ENCODE measurements around the gene GABBR2. TPM values are rescaled to one million over a fixed set of nuclear protein-coding genes. Genes with fewer than 3 reads are reported as not detected.

GABBR2 gene
- total RNA-seq, 1 experiment from 2014 or later: 0.76 TPM

DNA sequence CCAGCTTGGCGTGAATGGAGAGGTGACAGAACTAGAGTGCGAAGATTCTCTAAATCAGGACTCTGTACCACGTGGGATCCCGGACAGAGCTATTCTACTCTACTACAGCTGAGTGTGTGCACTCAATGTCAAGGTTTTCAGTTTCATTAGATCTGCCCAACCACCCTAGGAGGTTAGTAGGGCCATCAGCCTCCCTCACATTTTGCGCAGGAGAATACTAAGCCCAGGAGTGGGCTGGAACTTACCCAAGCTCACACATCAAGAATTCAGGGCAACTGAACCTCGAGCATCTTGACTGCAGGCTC lies 385.0 kb downstream of the GABBR2 start:
- H3K36me3 ChIP-seq (ENCODE audit: low read depth): no peaks in the 10 kb centered on the region
- no peak overlapping the region for H3K4me2 ChIP-seq
- no peaks in the 10 kb centered on the region for H3K9me3 ChIP-seq (ENCODE audit: insufficient read depth, low read depth)
- DNase-seq: no peak
- H3K4me1 ChIP-seq (replicated peaks; ENCODE audit: insufficient read depth): peaks cover 12% of the 10 kb centered on the region; the same call in 1 of the 2 replicates
- H3K4me3 ChIP-seq: no peak overlapping the region
- ChIA-PET POLR2A (ENCODE audit: unreplicated experiment) (no interaction called here), CTCF (no interaction called here)
- TF ChIP-seq, protein P1, sequence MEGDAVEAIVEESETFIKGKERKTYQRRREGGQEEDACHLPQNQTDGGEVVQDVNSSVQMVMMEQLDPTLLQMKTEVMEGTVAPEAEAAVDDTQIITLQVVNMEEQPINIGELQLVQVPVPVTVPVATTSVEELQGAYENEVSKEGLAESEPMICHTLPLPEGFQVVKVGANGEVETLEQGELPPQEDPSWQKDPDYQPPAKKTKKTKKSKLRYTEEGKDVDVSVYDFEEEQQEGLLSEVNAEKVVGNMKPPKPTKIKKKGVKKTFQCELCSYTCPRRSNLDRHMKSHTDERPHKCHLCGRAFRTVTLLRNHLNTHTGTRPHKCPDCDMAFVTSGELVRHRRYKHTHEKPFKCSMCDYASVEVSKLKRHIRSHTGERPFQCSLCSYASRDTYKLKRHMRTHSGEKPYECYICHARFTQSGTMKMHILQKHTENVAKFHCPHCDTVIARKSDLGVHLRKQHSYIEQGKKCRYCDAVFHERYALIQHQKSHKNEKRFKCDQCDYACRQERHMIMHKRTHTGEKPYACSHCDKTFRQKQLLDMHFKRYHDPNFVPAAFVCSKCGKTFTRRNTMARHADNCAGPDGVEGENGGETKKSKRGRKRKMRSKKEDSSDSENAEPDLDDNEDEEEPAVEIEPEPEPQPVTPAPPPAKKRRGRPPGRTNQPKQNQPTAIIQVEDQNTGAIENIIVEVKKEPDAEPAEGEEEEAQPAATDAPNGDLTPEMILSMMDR (conservative IDR thresholded peaks at IDR 0.05): no peak
- TF ChIP-seq EZH2 (IDR thresholded peaks at IDR 0.05; ENCODE audit: low read depth): no peak
- no peak overlapping the region for H3K27ac ChIP-seq
- no TSS peak for BruUV-seq (replicated peaks)
- H3F3A ChIP-seq (ENCODE audit: insufficient read depth, low read depth): peaks cover 7% of the 10 kb centered on the region; the same call in 1 of the 2 replicates
- intact Hi-C loops (cut with micrococcal nuclease; ENCODE audit: unreplicated experiment): no loop called here
- H4K20me1 ChIP-seq (ENCODE audit: insufficient read depth): no peaks in the 10 kb centered on the region
- H2AFZ ChIP-seq: no peak overlapping the region
- no peaks in the 10 kb centered on the region for H3K27me3 ChIP-seq (ENCODE audit: insufficient read depth, low read depth)
- no peaks in the 10 kb centered on the region for H3K79me2 ChIP-seq (ENCODE audit: low read depth)
- no peaks in the 10 kb centered on the region for H3K9me2 ChIP-seq (ENCODE audit: insufficient read depth)

GRCh38 chr9:98323051-98323830 lies 385.5 kb downstream of the GABBR2 start:
- TF ChIP-seq, protein P1 (conservative IDR thresholded peaks at IDR 0.05): no peak
- no peak for TF ChIP-seq EZH2 (IDR thresholded peaks at IDR 0.05; ENCODE audit: low read depth)
- no peaks in the 10 kb centered on the region for H3K79me2 ChIP-seq (ENCODE audit: low read depth)
- CTCF ChIA-PET: no interaction called here

GRCh38 chr9:98321269-98321668 lies 387.5 kb downstream of the GABBR2 start:
- Histone ChIP-seq H3K79me2 (ENCODE audit: low read depth) (no peaks in the 10 kb centered on the region), H3K4me3 (no peak overlapping the region), H3K4me1 (replicated peaks; ENCODE audit: insufficient read depth) (peaks cover 12% of the 10 kb centered on the region; the same call in 1 of the 2 replicates), H3F3A (ENCODE audit: insufficient read depth, low read depth) (peaks cover 7% of the 10 kb centered on the region; the same call in 1 of the 2 replicates), H3K27ac (no peak overlapping the region), H3K4me2 (no peak overlapping the region), H3K27me3 (ENCODE audit: insufficient read depth, low read depth) (no peaks in the 10 kb centered on the region), H3K36me3 (ENCODE audit: low read depth) (no peaks in the 10 kb centered on the region), H3K9me2 (ENCODE audit: insufficient read depth) (no peaks in the 10 kb centered on the region), H4K20me1 (ENCODE audit: insufficient read depth) (no peaks in the 10 kb centered on the region), H2AFZ (no peak overlapping the region), H3K9me3 (ENCODE audit: insufficient read depth, low read depth) (no peaks in the 10 kb centered on the region)
- no peak for TF ChIP-seq EZH2 (IDR thresholded peaks at IDR 0.05; ENCODE audit: low read depth)
- TF ChIP-seq, protein P1 (conservative IDR thresholded peaks at IDR 0.05): no peak
- no TSS peak for BruUV-seq (replicated peaks)
- CTCF ChIA-PET: no interaction called here
- intact Hi-C loops (cut with micrococcal nuclease; ENCODE audit: unreplicated experiment): no loop called here
- POLR2A ChIA-PET (ENCODE audit: unreplicated experiment): no interaction called here
- no peak for DNase-seq

More at GRCh38 chr9:98323051-98323830, 385.5 kb downstream of the GABBR2 start:
- Histone ChIP-seq H2AFZ (no peak overlapping the region), H3K36me3 (ENCODE audit: low read depth) (no peaks in the 10 kb centered on the region), H3K27me3 (ENCODE audit: insufficient read depth, low read depth) (no peaks in the 10 kb centered on the region), H3K4me2 (no peak overlapping the region), H3F3A (ENCODE audit: insufficient read depth, low read depth) (peaks cover 7% of the 10 kb centered on the region; the same call in 1 of the 2 replicates), H3K4me3 (no peak overlapping the region), H4K20me1 (ENCODE audit: insufficient read depth) (no peaks in the 10 kb centered on the region), H3K9me3 (ENCODE audit: insufficient read depth, low read depth) (no peaks in the 10 kb centered on the region), H3K9me2 (ENCODE audit: insufficient read depth) (no peaks in the 10 kb centered on the region), H3K4me1 (replicated peaks; ENCODE audit: insufficient read depth) (peaks cover 12% of the 10 kb centered on the region; the same call in 1 of the 2 replicates), H3K27ac (no peak overlapping the region)
- DNase-seq: no peak
- intact Hi-C loops (cut with micrococcal nuclease; ENCODE audit: unreplicated experiment): no loop called here
- no TSS peak for BruUV-seq (replicated peaks)
- POLR2A ChIA-PET (ENCODE audit: unreplicated experiment): no interaction called here
